K562 (cell line): Measurements from ENCODE around the gene TBC1D2B. TPM values are rescaled to one million over a fixed set of nuclear protein-coding genes. Genes with fewer than 3 reads are reported as not detected.

ENCODE experiments used
- ATAC-seq: fragments of 200-7000 bp; cut with Tn5 transposase; 3 replicates; pipeline ENCODE4 v1.9.1; 2020; ENCODE audit warnings: moderate library complexity
- BruUV-seq: library from RNA; stranded (reverse); fragments of 400-500 nt; replicated peaks from 2 replicates; lab custom pipeline; 2021; lab: Mats Ljungman, UMichigan
- CTCF ChIA-PET: fragments of 300-600 bp; formaldehyde crosslinking; extraction: SDS; loops from one replicate; lab custom pipeline; 2021; ENCODE audit warnings: low intra/inter-chr PET ratio; lab: Yijun Ruan, JAX
- POLR2A ChIA-PET: fragments of 300-600, 350-650 bp; sonication (Branson Sonifier 250); formaldehyde crosslinking; extraction: SDS; loops from one replicate; lab custom pipeline; 2021; ENCODE audit warnings: antibody characterized with exemption, inconsistent platforms; lab: Yijun Ruan, JAX
- DNase-seq, 4 experiments: peaks; one replicate each; pipeline versions ENCODE4 v3.0.0 to v3.0.0-alpha.2; 2011 to 2018; ENCODE audit warnings: low spot score in 3 of 4, mixed read lengths in 3 of 4; ENCODE audit errors: extremely low read depth in 1 of 4
- FAIRE-seq: peaks from 2 replicates; lab custom pipeline; 2011; peaks lifted over from hg19 to GRCh38; lab: Jason Lieb, UNC
- H2AFZ ChIP-seq: 2 replicates; pipeline ENCODE4 v1.6.0; 2011; ENCODE audit warnings: low read depth, low read length, control low read depth, inconsistent platforms
- H3K27ac ChIP-seq: fragments of 200-600 bp; 3 replicates; pipeline ENCODE4 v1.8.0; 2011; ENCODE audit warnings: low read depth, mild to moderate bottlenecking, control low read depth, inconsistent platforms, low read length, moderate library complexity, mixed read lengths; ENCODE audit errors: extremely low read depth
- H3K27me3 ChIP-seq, 2 experiments: fragments of 300-600 bp in 1 of 2; 2 replicates in 1 of 2; 3 replicates in 1 of 2; pipeline versions ENCODE4 v1.6.0 to v1.8.0; 2011; ENCODE audit warnings: inconsistent platforms in 2 of 2, low read length in 2 of 2, mild to moderate bottlenecking in 1 of 2, mixed read lengths in 1 of 2, moderate library complexity in 1 of 2; ENCODE audit not compliant: control insufficient read depth in 2 of 2, insufficient read depth in 2 of 2
- H3K36me3 ChIP-seq: fragments of 300-600 bp; 3 replicates; pipeline ENCODE4 v1.8.0; 2011; ENCODE audit warnings: mild to moderate bottlenecking, low read length, inconsistent platforms; ENCODE audit not compliant: control insufficient read depth, insufficient read depth
- H3K4me1 ChIP-seq, 2 experiments: fragments of 200-600 bp in 1 of 2; replicated peaks in 1 of 2; 2 replicates in 1 of 2; 3 replicates in 1 of 2; pipeline versions ENCODE4 v1.5.1 to v1.8.0; 2011; ENCODE audit warnings: inconsistent platforms in 2 of 2, low read length in 2 of 2, mild to moderate bottlenecking in 1 of 2, mixed read lengths in 1 of 2, moderate library complexity in 1 of 2; ENCODE audit not compliant: control insufficient read depth in 2 of 2, insufficient read depth in 2 of 2
- H3K4me2 ChIP-seq: 2 replicates; pipeline ENCODE4 v1.6.1; 2011; ENCODE audit warnings: low read length, control low read depth, inconsistent platforms, mixed read lengths; ENCODE audit not compliant: insufficient read depth
- H3K4me3 ChIP-seq: fragments of 200-600 bp; sonication (generic), shearing (Covaris generic); 2 replicates; pipeline ENCODE4 v1.5.1; 2016; ENCODE audit warnings: control low read depth, inconsistent platforms
- H3K79me2 ChIP-seq: fragments of 200-600 bp; 3 replicates; pipeline ENCODE4 v1.8.0; 2011; ENCODE audit warnings: low read length, inconsistent platforms; ENCODE audit not compliant: control insufficient read depth, insufficient read depth
- H3K9ac ChIP-seq, 2 experiments: 2 replicates each; pipeline versions ENCODE4 v1.6.0 to v1.6.1; 2011; ENCODE audit warnings: low read depth in 2 of 2, low read length in 2 of 2, control low read depth in 1 of 2, inconsistent platforms in 1 of 2, mild to moderate bottlenecking in 1 of 2, mixed read lengths in 1 of 2; ENCODE audit not compliant: insufficient read depth in 1 of 2
- H3K9me1 ChIP-seq: one replicate; pipeline ENCODE4 v1.6.0; 2011; ENCODE audit warnings: inconsistent platforms, mild to moderate bottlenecking, low read length, moderate library complexity; ENCODE audit not compliant: control insufficient read depth, insufficient read depth
- H3K9me3 ChIP-seq: replicated peaks from 2 replicates; pipeline ENCODE4 v1.5.1; 2011; ENCODE audit warnings: low read depth, low read length, inconsistent platforms; ENCODE audit not compliant: control insufficient read depth, insufficient read depth
- H4K20me1 ChIP-seq: replicated peaks from 2 replicates; pipeline ENCODE4 v1.6.1; 2011; ENCODE audit warnings: low read length, inconsistent platforms, mixed read lengths; ENCODE audit not compliant: control insufficient read depth, insufficient read depth
- CAMTA2 ChIP-seq: fragments of 250-450 bp; sonication (Bioruptor Pico); conservative IDR thresholded peaks from 2 replicates; pipeline ENCODE4 v1.5.1; 2022
- ESRRB ChIP-seq: fragments of 250-450 bp; sonication (Bioruptor Pico); IDR thresholded peaks from 2 replicates; pipeline ENCODE4 v1.5.0; 2020; ENCODE audit warnings: mild to moderate bottlenecking, moderate library complexity, borderline replicate concordance
- FOSL1 ChIP-seq: fragments of 200-800 bp; sonication (Bioruptor generic); conservative IDR thresholded peaks from 2 replicates; pipeline ENCODE4 v1.6.1; 2016; ENCODE audit warnings: missing genetic modification characterization, missing compliant biosample characterization
- JUND ChIP-seq, 2 experiments: IDR thresholded peaks; 2 replicates in 1 of 2; 3 replicates in 1 of 2; pipeline ENCODE4 v1.6.1; 2011; ENCODE audit warnings: borderline replicate concordance in 2 of 2, low read depth in 2 of 2, low read length in 2 of 2, improper control_type of control experiment in 1 of 2, missing biosample characterization in 1 of 2, missing genetic modification characterization in 1 of 2, missing genetic modification reagents in 1 of 2
- PHF20 ChIP-seq: fragments of 450-650 bp; IDR thresholded peaks from 2 replicates; pipeline ENCODE4 v1.6.1; 2018; ENCODE audit not compliant: partially characterized antibody
- RAD21 ChIP-seq, 2 experiments: fragments of 250-450 bp in 1 of 2; fragments of 450-650 bp in 1 of 2; sonication (Bioruptor Pico) in 1 of 2; formaldehyde crosslinking in 1 of 2; IDR thresholded peaks in 1 of 2; conservative IDR thresholded peaks in 1 of 2; 2 replicates each; pipeline versions ENCODE4 v1.4.0 to v1.8.0; 2020 to 2022; ENCODE audit warnings: mild to moderate bottlenecking in 2 of 2, moderate library complexity in 1 of 2
- ZBTB7A ChIP-seq: IDR thresholded peaks from 2 replicates; pipeline ENCODE4 v1.6.1; 2011; ENCODE audit warnings: low read depth, mild to moderate bottlenecking, low read length, moderate library complexity, borderline replicate concordance; ENCODE audit not compliant: control insufficient read depth
- WGBS: fragments of 100-300 bp; shearing (Covaris generic); methylation state at CpG from one replicate; pipeline ENCODE4 v1.1.6; 2016; ENCODE audit warnings: low coverage, mixed read lengths; ENCODE audit not compliant: insufficient coverage; ENCODE audit errors: missing lambda C conversion rate; 5-methylcytosine and 5-hydroxymethylcytosine counted together
- in situ Hi-C: fragments of 300-500 bp; cut with MboI; formaldehyde crosslinking; loops from 4 replicates; pipeline ENCODE4 v1.15.0; 2018; ENCODE audit warnings: inconsistent platforms, mixed read lengths
- intact Hi-C: fragments of 100-400 bp; cut with micrococcal nuclease; formaldehyde crosslinking; loops from 2 replicates; pipeline ENCODE4 v1.14.2; 2022
- polyA plus RNA-seq, 8 experiments: library from polyadenylated mRNA; depleted of rRNA in 4 of 8; stranded (reverse) in 5 of 8; unstranded in 3 of 8; fragments of >200 nt; fragmentation: Nextera tagmentation in 2 of 8; fragmentation: Illumina TruSeq in 1 of 8; extraction: Ambion mirVana in 2 of 8; extraction: Trizol in 1 of 8; gene quantifications; 2 replicates each; pipeline versions ENCODE4 v1.2.1 to v1.2.3, GENCODE V29; 2011 to 2014; ENCODE audit warnings: inconsistent platforms in 1 of 8, missing spikeins in 1 of 8
- total RNA-seq, 7 experiments: library from RNA; depleted of rRNA in 6 of 7; stranded (reverse); fragments of >200 nt in 6 of 7; fragmentation: Illumina TruSeq in 2 of 7; extraction: Trizol in 2 of 7; gene quantifications; 2 replicates each; pipeline versions ENCODE4 v1.2.1 to v1.2.3, GENCODE V29; 2011 to 2021; ENCODE audit warnings: low replicate concordance in 1 of 7
- TF ChIP-seq, protein P1 (sequence below): fragments of 450-650 bp; IDR thresholded peaks from 2 replicates; pipeline ENCODE4 v1.6.1; 2018; ENCODE audit warnings: mild to moderate bottlenecking, low read depth; ENCODE audit not compliant: partially characterized antibody
- TF ChIP-seq, protein P2 (sequence below): sonication (generic); formaldehyde crosslinking; IDR thresholded peaks from 2 replicates; pipeline ENCODE4 v1.8.1; 2023; ENCODE audit warnings: mild to moderate bottlenecking, missing genetic modification reagents
- TF ChIP-seq, protein P3 (sequence below): fragments of 450-650 bp; IDR thresholded peaks from 2 replicates; pipeline ENCODE4 v1.7.0; 2016; ENCODE audit warnings: borderline replicate concordance
- TF ChIP-seq, protein P4 (sequence below): fragments of 200-800 bp; sonication (Bioruptor generic); IDR thresholded peaks from 2 replicates; pipeline ENCODE4 v1.6.1; 2017; ENCODE audit warnings: missing genetic modification characterization, missing compliant biosample characterization

The TBC1D2B gene
- total and polyA plus RNA-seq, 9 of the 15 experiments (the other 6 are each of a cell fraction or from before 2014, with no cell fraction given): 0.15 to 16.3 (median 8.9) TPM

DNA sequence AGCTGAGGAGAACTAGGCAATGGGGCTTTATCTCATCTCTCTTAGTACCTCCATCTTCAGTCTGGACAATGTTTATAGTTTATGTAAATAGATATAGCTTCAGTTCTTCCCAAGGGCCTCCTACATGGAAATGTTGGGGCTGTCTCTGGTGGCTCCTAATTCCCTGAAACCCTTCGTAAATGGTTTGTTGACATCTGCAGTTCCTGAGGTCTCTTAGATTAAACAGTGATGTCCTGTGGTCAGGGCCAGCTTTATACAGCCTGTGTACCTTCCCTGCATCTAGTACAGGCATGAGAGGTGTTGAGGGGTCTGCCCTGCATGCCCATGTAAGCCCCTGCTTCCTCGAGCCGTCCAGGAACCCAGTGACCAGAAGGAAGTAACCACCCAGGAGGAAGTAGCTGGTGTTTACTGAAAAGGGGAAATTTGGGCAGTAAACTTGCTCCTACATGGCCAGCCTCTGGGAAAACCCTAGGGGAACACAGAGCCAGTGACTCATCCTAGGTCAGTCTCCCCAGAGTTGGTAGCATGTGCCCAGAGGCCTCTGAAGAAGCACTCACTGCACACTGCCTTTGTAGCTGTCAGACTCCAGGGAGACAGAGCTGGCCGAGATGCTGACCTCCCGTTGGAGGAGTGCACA is 4.7 kb upstream of the TBC1D2B start (continued):
- no peak for TF ChIP-seq RAD21 (CRISPR knock-in tag; conservative IDR thresholded peaks at IDR 0.05 in 1 of 2, IDR thresholded peaks at IDR 0.05 in 1 of 2)
- peak; percentile 57 for TF ChIP-seq JUND (IDR thresholded peaks at IDR 0.05; ENCODE audit: borderline replicate concordance, low read depth, low read length)
- TF ChIP-seq JUND (tag; IDR thresholded peaks at IDR 0.05; ENCODE audit: borderline replicate concordance, low read depth, low read length): peak; percentile 52; the same call in 2 of the 3 replicates
- TF ChIP-seq FOSL1 (tag): peak; percentile 60
- TF ChIP-seq ZBTB7A: no peak

DNA sequence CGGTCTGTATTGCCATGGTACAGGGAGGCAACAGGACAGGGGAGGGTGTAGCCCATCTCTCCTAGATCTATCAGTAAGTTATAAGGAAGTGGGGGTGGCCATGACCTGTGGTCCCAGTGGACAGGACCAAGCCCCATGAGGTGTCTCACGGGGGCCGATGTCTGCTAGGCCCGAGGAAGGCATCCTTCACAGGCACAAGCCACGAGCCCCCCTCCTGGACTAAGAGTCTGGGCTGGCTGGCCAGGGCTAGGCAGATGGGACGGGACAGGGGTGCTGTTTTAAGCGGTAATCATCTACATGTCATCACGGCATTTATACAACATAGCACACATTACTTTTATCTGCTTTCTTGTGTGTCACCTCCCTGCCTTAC is 2.6 kb upstream of the TBC1D2B start:
- Histone ChIP-seq H3K9ac (no peak overlapping the region), H3K4me1 (peaks cover 7 to 20% of the 10 kb centered on the region in 2 experiments; a peak in 3 of 5 replicates), H3K79me2 (peaks cover 10% of the 10 kb centered on the region; the same call in 2 of the 3 replicates), H3K27me3 (no peaks in the 10 kb centered on the region), H3K9me1 (no peaks in the 10 kb centered on the region), H3K9me3 (no peaks in the 10 kb centered on the region), H3K27ac (no peak overlapping the region), H2AFZ (no peak overlapping the region), H4K20me1 (peaks cover 9% of the 10 kb centered on the region), H3K4me2 (no peak overlapping the region), H3K4me3 (no peak overlapping the region), H3K36me3 (no peaks in the 10 kb centered on the region)
- ChIA-PET POLR2A (interaction anchor here (1.4 kb wide), 1 partner anchor 20 kb away, joined by 4 read pairs; no protein-coding TSS in a partner anchor), CTCF (no interaction called here)
- FAIRE-seq: no peak
- TF ChIP-seq, protein P1, sequence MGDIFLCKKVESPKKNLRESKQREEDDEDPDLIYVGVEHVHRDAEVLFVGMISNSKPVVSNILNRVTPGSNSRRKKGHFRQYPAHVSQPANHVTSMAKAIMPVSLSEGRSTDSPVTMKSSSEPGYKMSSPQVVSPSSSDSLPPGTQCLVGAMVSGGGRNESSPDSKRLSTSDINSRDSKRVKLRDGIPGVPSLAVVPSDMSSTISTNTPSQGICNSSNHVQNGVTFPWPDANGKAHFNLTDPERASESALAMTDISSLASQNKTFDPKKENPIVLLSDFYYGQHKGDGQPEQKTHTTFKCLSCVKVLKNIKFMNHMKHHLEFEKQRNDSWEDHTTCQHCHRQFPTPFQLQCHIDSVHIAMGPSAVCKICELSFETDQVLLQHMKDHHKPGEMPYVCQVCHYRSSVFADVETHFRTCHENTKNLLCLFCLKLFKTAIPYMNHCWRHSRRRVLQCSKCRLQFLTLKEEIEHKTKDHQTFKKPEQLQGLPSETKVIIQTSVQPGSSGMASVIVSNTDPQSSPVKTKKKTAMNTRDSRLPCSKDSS: no peak
- TF ChIP-seq, protein P2, sequence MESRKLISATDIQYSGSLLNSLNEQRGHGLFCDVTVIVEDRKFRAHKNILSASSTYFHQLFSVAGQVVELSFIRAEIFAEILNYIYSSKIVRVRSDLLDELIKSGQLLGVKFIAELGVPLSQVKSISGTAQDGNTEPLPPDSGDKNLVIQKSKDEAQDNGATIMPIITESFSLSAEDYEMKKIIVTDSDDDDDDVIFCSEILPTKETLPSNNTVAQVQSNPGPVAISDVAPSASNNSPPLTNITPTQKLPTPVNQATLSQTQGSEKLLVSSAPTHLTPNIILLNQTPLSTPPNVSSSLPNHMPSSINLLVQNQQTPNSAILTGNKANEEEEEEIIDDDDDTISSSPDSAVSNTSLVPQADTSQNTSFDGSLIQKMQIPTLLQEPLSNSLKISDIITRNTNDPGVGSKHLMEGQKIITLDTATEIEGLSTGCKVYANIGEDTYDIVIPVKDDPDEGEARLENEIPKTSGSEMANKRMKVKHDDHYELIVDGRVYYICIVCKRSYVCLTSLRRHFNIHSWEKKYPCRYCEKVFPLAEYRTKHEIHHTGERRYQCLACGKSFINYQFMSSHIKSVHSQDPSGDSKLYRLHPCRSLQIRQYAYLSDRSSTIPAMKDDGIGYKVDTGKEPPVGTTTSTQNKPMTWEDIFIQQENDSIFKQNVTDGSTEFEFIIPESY (CRISPR knock-in tag): no peak
- TF ChIP-seq ESRRB (CRISPR knock-in tag) (no peak), PHF20 (no peak), CAMTA2 (CRISPR knock-in tag) (no peak)
- TF ChIP-seq, protein P3, sequence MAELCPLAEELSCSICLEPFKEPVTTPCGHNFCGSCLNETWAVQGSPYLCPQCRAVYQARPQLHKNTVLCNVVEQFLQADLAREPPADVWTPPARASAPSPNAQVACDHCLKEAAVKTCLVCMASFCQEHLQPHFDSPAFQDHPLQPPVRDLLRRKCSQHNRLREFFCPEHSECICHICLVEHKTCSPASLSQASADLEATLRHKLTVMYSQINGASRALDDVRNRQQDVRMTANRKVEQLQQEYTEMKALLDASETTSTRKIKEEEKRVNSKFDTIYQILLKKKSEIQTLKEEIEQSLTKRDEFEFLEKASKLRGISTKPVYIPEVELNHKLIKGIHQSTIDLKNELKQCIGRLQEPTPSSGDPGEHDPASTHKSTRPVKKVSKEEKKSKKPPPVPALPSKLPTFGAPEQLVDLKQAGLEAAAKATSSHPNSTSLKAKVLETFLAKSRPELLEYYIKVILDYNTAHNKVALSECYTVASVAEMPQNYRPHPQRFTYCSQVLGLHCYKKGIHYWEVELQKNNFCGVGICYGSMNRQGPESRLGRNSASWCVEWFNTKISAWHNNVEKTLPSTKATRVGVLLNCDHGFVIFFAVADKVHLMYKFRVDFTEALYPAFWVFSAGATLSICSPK: no peak
- TF ChIP-seq, protein P4, sequence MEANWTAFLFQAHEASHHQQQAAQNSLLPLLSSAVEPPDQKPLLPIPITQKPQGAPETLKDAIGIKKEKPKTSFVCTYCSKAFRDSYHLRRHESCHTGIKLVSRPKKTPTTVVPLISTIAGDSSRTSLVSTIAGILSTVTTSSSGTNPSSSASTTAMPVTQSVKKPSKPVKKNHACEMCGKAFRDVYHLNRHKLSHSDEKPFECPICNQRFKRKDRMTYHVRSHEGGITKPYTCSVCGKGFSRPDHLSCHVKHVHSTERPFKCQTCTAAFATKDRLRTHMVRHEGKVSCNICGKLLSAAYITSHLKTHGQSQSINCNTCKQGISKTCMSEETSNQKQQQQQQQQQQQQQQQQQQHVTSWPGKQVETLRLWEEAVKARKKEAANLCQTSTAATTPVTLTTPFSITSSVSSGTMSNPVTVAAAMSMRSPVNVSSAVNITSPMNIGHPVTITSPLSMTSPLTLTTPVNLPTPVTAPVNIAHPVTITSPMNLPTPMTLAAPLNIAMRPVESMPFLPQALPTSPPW (CRISPR knock-in tag): no peak
- WGBS: 63% methylated on average over 6 of the region's 8 CpGs
- ATAC-seq: no peak
- no peak for DNase-seq
- in situ Hi-C loops: no loop called here
- intact Hi-C loops: no loop called here
- BruUV-seq: no TSS peak
